MG63 (cell line): ENCODE data around the gene LARP4. TPM values are rescaled to one million over a fixed set of nuclear protein-coding genes. Genes with fewer than 3 reads are reported as not detected.
"Not testable (repeated sequence)": the region's sequence is repeated elsewhere in the genome, so short reads cannot be mapped to it uniquely, and the experiment has no call there.

Experiments
- DNase-seq: peaks from one replicate; pipeline ENCODE4 v3.0.0-alpha.2; 2020
- H3K27me3 ChIP-seq: fragments of 250-450 bp; sonication (Bioruptor Pico); 2 replicates; pipeline ENCODE4 v1.5.1; 2020; ENCODE audit warnings: mild to moderate bottlenecking, moderate library complexity
- H3K36me3 ChIP-seq: fragments of 250-450 bp; sonication (Bioruptor Pico); 2 replicates; pipeline ENCODE4 v1.5.1; 2020; ENCODE audit warnings: mild to moderate bottlenecking, moderate library complexity
- H3K4me3 ChIP-seq: fragments of 250-450 bp; sonication (Bioruptor Pico); 2 replicates; pipeline ENCODE4 v1.5.1; 2020; ENCODE audit warnings: mild to moderate bottlenecking, moderate library complexity
- H3K9me3 ChIP-seq: fragments of 250-450 bp; sonication (Bioruptor Pico); 2 replicates; pipeline ENCODE4 v1.5.1; 2020; ENCODE audit warnings: mild to moderate bottlenecking, moderate library complexity
- total RNA-seq: library from RNA; depleted of rRNA; stranded (reverse); fragments of >200 nt; shearing (Covaris generic); gene quantifications from 2 replicates; pipeline ENCODE4 v1.2.3, GENCODE V29; 2014; ENCODE audit warnings: low replicate concordance; rRNA removed

The LARP4 gene
- total RNA-seq, result 15.6 and 20.3 TPM in 2 replicates

GRCh38 chr12:50400638-50401499 lies at the start of gene LARP4:
LARP4 (plus strand) TSS chr12:50400885; CDS start chr12:50401011, 126 bp downstream.
- no peaks in the 10 kb centered on the region for H3K27me3 ChIP-seq
- no peaks in the 10 kb centered on the region for H3K9me3 ChIP-seq
- H3K4me3 ChIP-seq, result peak within 1 kb of the TSS; percentile 81
- peaks cover 6% of the 10 kb centered on the region for H3K36me3 ChIP-seq
- peak; percentile 95 for DNase-seq

GRCh38 chr12:50351120-50352043 lies 49.3 kb upstream of the LARP4 start:
- no peaks in the 10 kb centered on the region for H3K9me3 ChIP-seq
- no peak for DNase-seq

GRCh38 chr12:50353404-50353803 lies 47.3 kb upstream of the LARP4 start:
- H3K4me3 ChIP-seq, result no peak overlapping the region
- no peaks in the 10 kb centered on the region for H3K9me3 ChIP-seq
- no peaks in the 10 kb centered on the region for H3K27me3 ChIP-seq
- H3K36me3 ChIP-seq, result no peaks in the 10 kb centered on the region
- DNase-seq, result no peak

More at GRCh38 chr12:50351120-50352043, 49.3 kb upstream of the LARP4 start:
- Histone ChIP-seq H3K4me3 (no peak overlapping the region), H3K36me3 (no peaks in the 10 kb centered on the region), H3K27me3 (no peaks in the 10 kb centered on the region)

GRCh38 chr12:50353869-50354593 lies 46.7 kb upstream of the LARP4 start:
- H3K4me3 ChIP-seq, result no peak overlapping the region; the same call in 1 of the 2 replicates
- no peak for DNase-seq
- no peaks in the 10 kb centered on the region for H3K9me3 ChIP-seq
- no peaks in the 10 kb centered on the region for H3K36me3 ChIP-seq
- H3K27me3 ChIP-seq, result no peaks in the 10 kb centered on the region

- DNase-seq, result no peak
- Histone ChIP-seq H3K4me3 (no peak overlapping the region), H3K27me3 (no peaks in the 10 kb centered on the region), H3K9me3 (no peaks in the 10 kb centered on the region), H3K36me3 (no peaks in the 10 kb centered on the region)
These were observed 45.8 kb upstream of the LARP4 start for GRCh38 chr12:50354908-50355307.

- Histone ChIP-seq H3K27me3 (no peaks in the 10 kb centered on the region), H3K36me3 (no peaks in the 10 kb centered on the region), H3K9me3 (no peaks in the 10 kb centered on the region), H3K4me3 (no peak overlapping the region)
- DNase-seq, result no peak
These were observed 45.3 kb upstream of the LARP4 start for GRCh38 chr12:50355365-50355764.

GRCh38 chr12:50362671-50363070 lies 38.0 kb upstream of the LARP4 start:
- no peak overlapping the region for H3K4me3 ChIP-seq
- no peaks in the 10 kb centered on the region for H3K36me3 ChIP-seq
- H3K9me3 ChIP-seq, result no peaks in the 10 kb centered on the region
- DNase-seq, result no peak
- H3K27me3 ChIP-seq, result no peaks in the 10 kb centered on the region

GRCh38 chr12:50363141-50363540 lies 37.5 kb upstream of the LARP4 start:
- Histone ChIP-seq H3K36me3 (no peaks in the 10 kb centered on the region), H3K9me3 (no peaks in the 10 kb centered on the region), H3K4me3 (no peak overlapping the region), H3K27me3 (no peaks in the 10 kb centered on the region)
- DNase-seq, result no peak

- Histone ChIP-seq H3K4me3 (no peak overlapping the region), H3K27me3 (no peaks in the 10 kb centered on the region), H3K36me3 (no peaks in the 10 kb centered on the region), H3K9me3 (no peaks in the 10 kb centered on the region)
- DNase-seq, result no peak
These were observed 34.8 kb upstream of the LARP4 start for GRCh38 chr12:50365709-50366406.

- DNase-seq, result peak; percentile 29
- not testable (repeated sequence) for H3K36me3 ChIP-seq, H3K27me3 ChIP-seq, H3K9me3 ChIP-seq, H3K4me3 ChIP-seq
These were observed 30.0 kb upstream of the LARP4 start for GRCh38 chr12:50370672-50371071.

GRCh38 chr12:50375802-50376201 lies 24.9 kb upstream of the LARP4 start:
- no peaks in the 10 kb centered on the region for H3K27me3 ChIP-seq
- no peaks in the 10 kb centered on the region for H3K9me3 ChIP-seq
- H3K4me3 ChIP-seq, result no peak overlapping the region
- H3K36me3 ChIP-seq, result no peaks in the 10 kb centered on the region
- DNase-seq, result no peak

- DNase-seq, result no peak
- Histone ChIP-seq H3K9me3 (no peaks in the 10 kb centered on the region), H3K27me3 (no peaks in the 10 kb centered on the region), H3K4me3 (no peak overlapping the region), H3K36me3 (no peaks in the 10 kb centered on the region)
These were observed 19.8 kb upstream of the LARP4 start for GRCh38 chr12:50380761-50381325.

- no peak for DNase-seq
- no peak overlapping the region for H3K4me3 ChIP-seq
- H3K36me3 ChIP-seq, result no peaks in the 10 kb centered on the region
- no peaks in the 10 kb centered on the region for H3K9me3 ChIP-seq
- H3K27me3 ChIP-seq, result no peaks in the 10 kb centered on the region
These were observed 13.2 kb upstream of the LARP4 start for GRCh38 chr12:50387487-50387886.

GRCh38 chr12:50387972-50388478 lies 12.7 kb upstream of the LARP4 start:
- DNase-seq, result no peak
- H3K4me3 ChIP-seq, result no peak overlapping the region
- H3K9me3 ChIP-seq, result no peaks in the 10 kb centered on the region
- H3K36me3 ChIP-seq, result no peaks in the 10 kb centered on the region
- no peaks in the 10 kb centered on the region for H3K27me3 ChIP-seq

GRCh38 chr12:50388793-50389192 lies 11.9 kb upstream of the LARP4 start:
- DNase-seq, H3K27me3 ChIP-seq, H3K36me3 ChIP-seq: not testable (repeated sequence)

GRCh38 chr12:50390316-50390741 lies 10.4 kb upstream of the LARP4 start:
- DNase-seq, result peak; percentile 58
- no peaks in the 10 kb centered on the region for H3K27me3 ChIP-seq
- H3K4me3 ChIP-seq, result no peak overlapping the region
- H3K9me3 ChIP-seq, result no peaks in the 10 kb centered on the region
- H3K36me3 ChIP-seq, result no peaks in the 10 kb centered on the region

More at GRCh38 chr12:50388793-50389192, 11.9 kb upstream of the LARP4 start:
- H3K9me3 ChIP-seq, H3K4me3 ChIP-seq: not testable (repeated sequence)
